IMR-90 (cell line): ENCODE data around the gene MAP3K15. TPM values are rescaled to one million over a fixed set of nuclear protein-coding genes. Genes with fewer than 3 reads are reported as not detected.

ENCODE experiments used
- ATAC-seq: fragments of 200-7000 bp; cut with Tn5 transposase; 2 replicates; pipeline ENCODE4 v1.9.1; 2020; ENCODE audit warnings: low read depth, mild to moderate bottlenecking, moderate library complexity
- BruUV-seq: library from RNA; stranded (reverse); fragments of 400-500 nt; replicated peaks from 2 replicates; lab custom pipeline; 2021; lab: Mats Ljungman, UMichigan
- CTCF ChIA-PET: fragments of 300-600 bp; formaldehyde crosslinking; extraction: SDS; loops from one replicate; lab custom pipeline; 2021; ENCODE audit warnings: antibody characterized with exemption; lab: Yijun Ruan, JAX
- POLR2A ChIA-PET: fragments of 300-600 bp; sonication (Branson Sonifier 250); formaldehyde crosslinking; loops from one replicate; lab custom pipeline; 2022; ENCODE audit warnings: antibody characterized with exemption; ENCODE audit not compliant: unreplicated experiment; lab: Charles Lee
- DNase-seq: peaks from one replicate; pipeline ENCODE4 v3.0.0; 2013
- H2AFZ ChIP-seq: replicated peaks from 2 replicates; pipeline ENCODE3; 2013; ENCODE audit warnings: low read length, mild to moderate bottlenecking; ENCODE audit not compliant: poor library complexity
- H2AK5ac ChIP-seq: 2 replicates; pipeline ENCODE4 v1.6.1; 2013; ENCODE audit warnings: low read depth, low read length, inconsistent platforms
- H2AK9ac ChIP-seq: replicated peaks from 2 replicates; pipeline ENCODE3; 2013; ENCODE audit warnings: mild to moderate bottlenecking, low read depth, low read length, moderate library complexity; ENCODE audit not compliant: poor library complexity
- H2BK120ac ChIP-seq: 2 replicates; pipeline ENCODE4 v1.6.1; 2013; ENCODE audit warnings: low read depth, low read length, inconsistent platforms
- H2BK15ac ChIP-seq: 3 replicates; pipeline ENCODE4 v1.6.1; 2013; ENCODE audit warnings: low read depth, low read length, inconsistent platforms
- H2BK20ac ChIP-seq: 2 replicates; pipeline ENCODE4 v1.6.1; 2013; ENCODE audit warnings: low read depth, mild to moderate bottlenecking, inconsistent platforms, low read length, moderate library complexity
- H2BK5ac ChIP-seq: 2 replicates; pipeline ENCODE4 v1.6.1; 2013; ENCODE audit warnings: mild to moderate bottlenecking, low read depth, low read length, inconsistent platforms; ENCODE audit not compliant: poor library complexity, severe bottlenecking
- H3K14ac ChIP-seq: replicated peaks from 2 replicates; pipeline ENCODE4 v1.6.1; 2013; ENCODE audit warnings: low read depth, low read length, inconsistent platforms
- H3K18ac ChIP-seq: 2 replicates; pipeline ENCODE4 v1.6.1; 2013; ENCODE audit warnings: low read depth, low read length, control low read depth
- H3K23ac ChIP-seq: 2 replicates; pipeline ENCODE4 v1.6.1; 2013; ENCODE audit warnings: low read depth, low read length, inconsistent platforms
- H3K27ac ChIP-seq: 2 replicates; pipeline ENCODE4 v1.5.1; 2013; ENCODE audit warnings: mild to moderate bottlenecking, control low read depth, low read length; ENCODE audit not compliant: insufficient read depth
- H3K27me3 ChIP-seq: 2 replicates; pipeline ENCODE4 v1.6.1; 2013; ENCODE audit warnings: low read length; ENCODE audit not compliant: control insufficient read depth, insufficient read depth
- H3K36me3 ChIP-seq: 2 replicates; pipeline ENCODE4 v1.6.1; 2013; ENCODE audit warnings: low read length, mixed read lengths; ENCODE audit not compliant: control insufficient read depth, insufficient read depth
- H3K4ac ChIP-seq: 2 replicates; pipeline ENCODE4 v1.6.1; 2013; ENCODE audit warnings: low read depth, low read length, inconsistent platforms
- H3K4me1 ChIP-seq: 2 replicates; pipeline ENCODE4 v1.6.1; 2013; ENCODE audit warnings: low read length, mixed read lengths; ENCODE audit not compliant: control insufficient read depth, insufficient read depth
- H3K4me2 ChIP-seq: 2 replicates; pipeline ENCODE4 v1.6.1; 2013; ENCODE audit warnings: low read depth, mild to moderate bottlenecking, control low read depth, low read length, moderate library complexity
- H3K4me3 ChIP-seq: 2 replicates; pipeline ENCODE4 v1.5.1; 2013; ENCODE audit warnings: low read depth, mild to moderate bottlenecking, control low read depth, low read length, moderate library complexity; ENCODE audit not compliant: insufficient read depth
- H3K56ac ChIP-seq: 2 replicates; pipeline ENCODE4 v1.6.1; 2013; ENCODE audit warnings: low read length, inconsistent platforms; ENCODE audit not compliant: insufficient read depth; ENCODE audit errors: extremely low read depth
- H3K79me1 ChIP-seq, 2 experiments: 2 replicates each; pipeline ENCODE4 v1.6.1; 2013; ENCODE audit warnings: low read length in 2 of 2, inconsistent platforms in 1 of 2, low read depth in 1 of 2
- H3K9ac ChIP-seq: 2 replicates; pipeline ENCODE4 v1.6.1; 2013; ENCODE audit warnings: low read depth, low read length, control low read depth
- H3K9me1 ChIP-seq: 2 replicates; pipeline ENCODE4 v1.6.1; 2013; ENCODE audit warnings: low read length, inconsistent platforms; ENCODE audit not compliant: insufficient read depth
- H3K9me3 ChIP-seq: 2 replicates; pipeline ENCODE4 v1.6.1; 2013; ENCODE audit warnings: low read length; ENCODE audit not compliant: control insufficient read depth, insufficient read depth
- H4K20me1 ChIP-seq: 2 replicates; pipeline ENCODE4 v1.6.1; 2013; ENCODE audit warnings: low read length, inconsistent platforms; ENCODE audit not compliant: insufficient read depth
- H4K5ac ChIP-seq: 2 replicates; pipeline ENCODE4 v1.6.1; 2013; ENCODE audit warnings: mild to moderate bottlenecking, low read depth, low read length, control low read depth
- H4K8ac ChIP-seq, 2 experiments: 2 replicates each; pipeline ENCODE4 v1.6.1; 2013; ENCODE audit warnings: low read depth in 2 of 2, low read length in 2 of 2, control low read depth in 1 of 2, inconsistent platforms in 1 of 2
- H4K91ac ChIP-seq: 2 replicates; pipeline ENCODE4 v1.6.1; 2013; ENCODE audit warnings: low read depth, low read length, inconsistent platforms; ENCODE audit not compliant: insufficient read depth
- MAFK ChIP-seq: IDR thresholded peaks from 2 replicates; pipeline ENCODE4 v1.6.1; 2012; ENCODE audit warnings: low read depth, low read length, improper control_type of control experiment
- MXI1 ChIP-seq: IDR thresholded peaks from 2 replicates; pipeline ENCODE4 v1.6.1; 2012; ENCODE audit warnings: low read depth, mild to moderate bottlenecking, low read length, moderate library complexity, borderline replicate concordance
- RCOR1 ChIP-seq: IDR thresholded peaks from 2 replicates; pipeline ENCODE4 v1.6.1; 2012; ENCODE audit warnings: mild to moderate bottlenecking, low read length, improper control_type of control experiment; ENCODE audit not compliant: insufficient replicate concordance
- SMC3 ChIP-seq: fragments of 150-350 bp; IDR thresholded peaks from 2 replicates; pipeline ENCODE4 v1.6.1; 2016; ENCODE audit warnings: low read depth, mild to moderate bottlenecking, antibody characterized with exemption, low read length, moderate library complexity
- WGBS, 2 experiments: methylation state at CpG; one replicate each; pipeline versions ENCODE4 v1.1.5 to v1.1.7; 2013; ENCODE audit warnings: missing lambda C conversion rate in 2 of 2; ENCODE audit not compliant: insufficient read length in 1 of 2; ENCODE audit errors: extremely low coverage in 2 of 2; 5-methylcytosine and 5-hydroxymethylcytosine counted together
- dilution Hi-C: fragments of 300-500 bp; cut with HindIII; formaldehyde crosslinking; loops from one replicate; pipeline ENCODE4 v1.14.3; 2018; ENCODE audit warnings: low sequenced_read_pairs; ENCODE audit not compliant: unreplicated experiment
- in situ Hi-C: fragments of 300-500 bp; cut with MboI; formaldehyde crosslinking; loops from 3 replicates; pipeline ENCODE4 v1.14.3; 2019; ENCODE audit warnings: low sequenced_read_pairs, inconsistent platforms, mixed read lengths
- intact Hi-C: fragments of 100-400 bp; cut with micrococcal nuclease; formaldehyde crosslinking; loops from 2 replicates; pipeline ENCODE4 v1.10.0; 2022
- polyA plus RNA-seq, 3 experiments: library from polyadenylated mRNA; depleted of rRNA; stranded (reverse); fragments of >200 nt; gene quantifications; 2 replicates each; pipeline ENCODE4 v1.2.3, GENCODE V29; 2012; ENCODE audit warnings: low replicate concordance in 1 of 3
- total RNA-seq: library from RNA; depleted of rRNA; stranded (reverse); fragments of >200 nt; gene quantifications from 2 replicates; pipeline ENCODE4 v1.2.3, GENCODE V29; 2012

The MAP3K15 gene
- total and polyA plus RNA-seq, 2 of the 4 experiments (the other 2 are of a cell fraction): under 0.01 to 0.10 TPM

DNA sequence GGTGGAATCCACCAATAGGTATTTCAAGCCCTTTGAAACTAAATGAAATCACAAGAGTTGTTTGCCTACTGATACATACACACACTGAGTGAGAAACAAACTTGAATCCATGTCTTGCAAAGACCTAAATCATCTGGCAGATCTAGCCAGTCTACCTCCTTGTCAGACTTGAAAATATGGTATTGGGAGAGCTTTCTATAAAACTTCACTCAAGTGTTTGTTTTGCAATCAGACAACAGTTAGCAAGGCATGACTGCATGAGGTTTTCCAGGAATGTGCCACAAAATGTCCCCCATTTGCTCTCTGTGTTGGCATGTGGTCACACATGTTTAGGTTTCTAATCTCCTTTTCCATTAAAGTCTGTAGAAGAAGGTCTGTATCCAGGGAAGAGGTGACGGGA lies 52.4 kb downstream of the MAP3K15 start:
- WGBS, 2 experiments: no CpG with 5 or more reads among the region's 1 CpG
- H2BK120ac ChIP-seq: no peak overlapping the region
- in situ Hi-C loops (no loop called here), dilution Hi-C loops (no loop called here), intact Hi-C loops (no loop called here)
- POLR2A ChIA-PET: no interaction called here
- no TSS peak for BruUV-seq
- no peak overlapping the region for H3K18ac ChIP-seq
- no peak overlapping the region for H2BK20ac ChIP-seq
- no peak overlapping the region for H2BK15ac ChIP-seq
- DNase-seq (no peak), ATAC-seq (no peak)
- H2AK5ac ChIP-seq: no peak overlapping the region
- H3K56ac ChIP-seq: no peak overlapping the region
- H3K27ac ChIP-seq: no peak overlapping the region
- H3K9me1 ChIP-seq: no peaks in the 10 kb centered on the region
- no peaks in the 10 kb centered on the region for H3K9me3 ChIP-seq
- H4K20me1 ChIP-seq: no peaks in the 10 kb centered on the region
- H3K14ac ChIP-seq: no peak overlapping the region
- H4K91ac ChIP-seq: no peak overlapping the region
- TF ChIP-seq SMC3 (no peak), RCOR1 (no peak), MXI1 (no peak), MAFK (no peak)
- no peak overlapping the region for H3K4me3 ChIP-seq
- H4K8ac ChIP-seq: no peak overlapping the region
- H2AFZ ChIP-seq: no peak overlapping the region
- no peak overlapping the region for H3K4me2 ChIP-seq
- no peak overlapping the region for H2AK9ac ChIP-seq
- no peaks in the 10 kb centered on the region for H3K4me1 ChIP-seq
- H3K9ac ChIP-seq: no peak overlapping the region
- no peaks in the 10 kb centered on the region for H3K36me3 ChIP-seq
- CTCF ChIA-PET: no interaction called here
- H2BK5ac ChIP-seq: no peak overlapping the region
- H3K4ac ChIP-seq: no peak overlapping the region
- H3K79me1 ChIP-seq: no peaks in the 10 kb centered on the region
- no peak overlapping the region for H4K5ac ChIP-seq
- H3K23ac ChIP-seq: no peak overlapping the region
- no peaks in the 10 kb centered on the region for H3K27me3 ChIP-seq
